Sciatic nerve (tissue), 2 donors: ENCODE measurements around the gene MACROH2A2. TPM values are rescaled to one million over a fixed set of nuclear protein-coding genes. Genes with fewer than 3 reads are reported as not detected.
"Not testable (repeated sequence)": the region's sequence is repeated elsewhere in the genome, so short reads cannot be mapped to it uniquely, and the experiment has no call there.

ENCODE experiments used
- ATAC-seq: fragments of 200-7000 bp; cut with Tn5 transposase; one replicate; pipeline ENCODE4 v1.9.1; 2020; ENCODE audit warnings: mild to moderate bottlenecking, moderate library complexity
- DNase-seq: peaks from one replicate; pipeline ENCODE4 v3.0.0-alpha.2; 2020; ENCODE audit warnings: low spot score
- intact Hi-C: fragments of 100-400 bp; cut with DNase I; formaldehyde crosslinking; loops from one replicate; pipeline ENCODE4 v1.14.2; 2022
- total RNA-seq: library from RNA; stranded (reverse); fragmentation: NEBNext Ultra II Directional; extraction: Animal tissue kit (Norgen Biotek cat#: 25700); gene quantifications from one replicate; pipeline ENCODE4 v1.2.1, GENCODE V29; 2021
- donor health status: DM: no; HTN: no; CAD: no.
- donor health status: DM: no; HTN: no; CAD: no.

MACROH2A2 gene
- total RNA-seq: 6.7 TPM

DNA sequence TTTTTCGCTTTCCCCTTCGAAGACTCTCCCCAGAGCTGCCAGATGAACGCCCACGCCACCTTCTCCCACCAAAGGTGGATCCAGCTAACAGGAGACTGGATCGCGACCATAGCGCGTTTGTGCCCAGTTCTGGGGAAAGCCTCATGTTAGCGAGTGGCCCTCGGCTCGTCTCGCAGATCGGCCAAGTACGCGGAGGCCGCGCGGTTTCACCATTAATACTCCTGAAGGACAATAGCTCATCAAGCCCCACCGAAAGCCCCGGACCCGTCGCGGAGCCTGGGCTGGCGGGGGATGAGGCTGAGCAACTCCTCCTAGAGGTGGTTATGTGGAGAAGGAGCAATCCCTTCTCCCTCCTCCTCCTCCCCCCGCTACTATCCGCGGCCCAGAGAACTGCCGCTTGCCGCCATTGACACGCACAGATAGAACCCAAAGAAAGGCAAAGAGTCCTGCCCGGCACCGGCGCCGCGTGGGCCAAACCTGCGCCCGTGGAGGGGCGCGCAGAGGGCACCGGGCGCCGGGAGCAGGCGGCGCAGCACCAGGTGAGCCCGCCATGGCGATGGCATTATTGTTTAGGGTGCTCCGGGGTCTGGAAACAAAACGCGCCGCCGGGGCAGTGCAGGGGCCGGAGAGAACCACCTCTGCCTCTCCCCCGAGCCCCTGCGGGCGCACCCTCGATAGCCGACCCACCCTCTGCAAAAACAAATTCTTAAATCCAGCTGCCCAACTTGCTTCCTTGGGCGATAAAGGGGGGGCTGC is at the start of gene MACROH2A2:
Gene MACROH2A2, plus strand, starts transcription at position 385 of the 756 bp plus-strand sequence. CDS start 22,813 bp downstream, outside the sequence.
- intact Hi-C loops: no loop called here
- ATAC-seq: peak; percentile 92
- DNase-seq: peak; percentile 73

DNA sequence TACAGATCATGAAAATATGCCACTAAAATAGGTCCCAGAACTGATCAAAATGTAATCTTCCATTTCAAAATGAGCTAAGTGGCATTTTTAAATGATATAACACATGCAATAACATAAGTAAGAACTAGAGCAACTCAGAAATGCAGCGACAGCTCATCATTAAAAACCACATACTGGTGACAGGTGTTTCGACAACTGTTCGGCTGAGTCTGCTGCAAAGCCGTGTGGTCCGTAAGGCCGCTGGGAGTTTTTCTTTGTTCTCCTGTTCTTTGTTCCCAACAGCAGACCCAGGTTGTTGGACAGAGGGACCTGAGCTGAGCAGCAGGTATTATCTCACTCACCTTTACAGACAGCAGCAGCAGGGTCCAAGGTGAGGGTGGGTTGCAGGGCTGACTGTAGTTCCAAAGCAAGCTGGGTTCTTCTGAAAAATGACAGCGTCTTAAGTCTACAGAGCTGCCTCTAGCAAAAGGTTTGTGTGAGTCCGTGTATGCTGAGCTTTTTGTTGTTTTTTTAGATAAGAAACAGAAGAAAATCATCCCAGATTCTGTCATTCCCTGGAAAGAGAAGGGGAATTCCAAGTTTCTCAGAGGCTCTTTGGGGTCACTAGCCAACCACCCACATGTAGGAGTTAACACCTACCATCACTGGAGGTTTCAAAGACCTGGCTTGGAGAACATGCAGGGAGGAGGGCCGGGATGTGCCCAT is 45.4 kb upstream of the MACROH2A2 start:
- DNase-seq (no peak), ATAC-seq (no peak)
- intact Hi-C loops: no loop called here

GRCh38 chr10:70031215-70031614 is 21.4 kb upstream of the MACROH2A2 start:
- ATAC-seq (no peak), DNase-seq (no peak)
- intact Hi-C loops: no loop called here

DNA sequence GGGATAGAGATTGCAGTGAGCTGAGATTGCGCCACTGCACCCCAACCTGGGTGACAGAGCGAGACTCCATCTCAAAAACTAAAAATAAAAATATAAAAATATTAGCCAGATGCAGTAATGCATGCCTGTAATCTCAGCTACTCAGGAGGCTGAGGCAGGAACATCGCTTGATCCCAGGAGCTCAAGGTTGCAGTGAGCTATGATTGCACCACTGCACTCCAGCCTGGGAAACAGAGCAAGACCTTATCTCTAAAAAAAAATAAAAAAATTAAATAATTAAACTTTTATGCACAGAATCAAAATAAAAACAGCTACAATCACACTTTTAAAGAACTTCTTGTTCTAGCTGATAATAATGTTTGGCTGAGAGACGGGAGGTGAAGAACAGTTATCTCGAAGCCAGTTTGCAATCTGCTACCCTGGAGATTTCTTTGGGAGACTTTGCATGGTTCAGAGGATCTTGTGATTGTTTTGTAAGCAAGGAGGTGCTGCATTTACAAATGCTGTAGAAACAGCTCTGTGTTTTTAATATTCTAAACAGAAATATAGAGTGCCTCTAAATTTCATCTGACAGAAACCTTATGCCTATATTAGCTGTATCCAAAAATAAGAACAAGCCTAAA is 19.9 kb upstream of the MACROH2A2 start:
- DNase-seq (no peak), ATAC-seq (no peak)
- intact Hi-C loops: no loop called here

DNA sequence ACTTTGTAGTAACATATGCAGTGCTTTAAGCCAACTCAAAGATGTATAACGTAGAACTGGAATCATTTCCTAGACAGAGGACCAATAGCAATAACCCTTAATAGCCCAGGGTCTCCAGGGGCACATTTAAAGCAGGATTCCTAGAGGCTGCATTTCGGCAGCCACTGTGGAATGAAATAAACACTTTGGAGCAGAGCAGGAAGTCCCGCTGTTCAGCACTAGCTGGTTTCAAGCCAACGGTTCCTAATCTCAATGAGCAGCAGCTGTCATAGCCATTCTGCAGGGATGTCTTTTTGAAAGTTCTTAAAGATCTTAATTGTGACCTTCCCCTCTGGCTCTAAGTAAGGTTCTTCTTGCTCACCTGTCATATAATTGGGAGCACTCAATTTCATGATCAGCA is 18.4 kb upstream of the MACROH2A2 start:
- ATAC-seq (no peak), DNase-seq (no peak)
- intact Hi-C loops: no loop called here

DNA sequence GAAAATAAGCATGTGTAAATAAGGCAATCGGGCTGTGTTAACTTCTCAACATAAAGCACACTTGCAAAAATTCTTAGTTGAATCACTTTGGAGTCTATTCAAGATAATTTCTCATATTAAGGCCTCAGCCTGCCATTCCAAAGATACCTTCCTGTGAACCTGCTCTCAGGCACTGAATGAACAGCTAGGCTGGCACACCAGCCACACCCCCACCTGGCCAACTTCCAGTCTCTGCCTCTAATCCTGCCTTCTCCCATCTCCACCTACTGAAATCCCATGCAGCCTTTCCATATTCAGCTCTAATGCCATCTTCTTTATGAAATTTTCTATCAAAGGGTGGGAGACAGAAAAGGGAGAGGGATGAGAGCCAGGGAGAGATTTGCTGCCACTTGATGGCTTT is 17.1 kb upstream of the MACROH2A2 start:
- no peak for DNase-seq
- ATAC-seq: no peak
- intact Hi-C loops: no loop called here

GRCh38 chr10:70038923-70039322 is 13.7 kb upstream of the MACROH2A2 start:
- ATAC-seq: no peak
- intact Hi-C loops: no loop called here
- no peak for DNase-seq

DNA sequence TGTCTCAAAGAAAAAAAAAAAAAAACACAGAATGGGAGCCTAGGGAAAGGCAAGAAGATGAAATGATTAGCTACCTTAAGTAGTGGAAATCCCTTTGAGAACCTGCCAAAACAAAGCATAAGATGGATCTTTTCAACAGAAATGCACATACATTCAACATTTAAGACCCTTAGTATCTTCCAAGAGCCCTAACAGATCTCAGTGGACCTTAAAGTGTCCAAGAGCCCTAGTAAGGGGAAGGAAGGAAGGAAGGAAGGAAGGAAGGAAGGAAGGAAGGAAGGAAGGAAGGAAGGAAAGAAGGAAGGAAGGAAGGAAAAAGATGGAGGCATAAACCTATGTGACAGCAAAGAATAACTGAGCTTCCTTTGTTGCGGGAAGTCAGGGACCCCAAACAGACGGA is 11.6 kb upstream of the MACROH2A2 start:
- intact Hi-C loops: no loop called here
- DNase-seq (no peak), ATAC-seq (no peak)

DNA sequence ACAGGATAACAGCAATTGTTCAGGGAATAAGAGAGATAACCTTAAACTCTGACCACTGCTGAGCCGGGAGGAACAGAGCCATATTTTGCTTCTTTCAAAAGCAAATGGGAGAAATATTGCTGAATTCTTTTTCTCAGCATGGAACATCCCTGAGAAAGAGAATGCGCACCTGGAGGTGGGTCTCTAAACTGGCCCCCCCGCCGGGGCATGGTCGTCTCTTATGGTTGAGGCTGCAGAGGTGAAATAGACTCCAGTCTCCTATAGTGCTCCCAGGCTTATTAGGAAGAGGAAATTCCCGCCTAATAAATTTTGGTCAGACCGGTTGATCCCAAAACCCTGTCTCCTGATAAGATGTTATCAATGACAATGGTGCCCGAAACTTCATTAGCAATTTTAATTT is 10.9 kb upstream of the MACROH2A2 start:
- ATAC-seq, intact Hi-C loops, DNase-seq: not testable (repeated sequence)

DNA sequence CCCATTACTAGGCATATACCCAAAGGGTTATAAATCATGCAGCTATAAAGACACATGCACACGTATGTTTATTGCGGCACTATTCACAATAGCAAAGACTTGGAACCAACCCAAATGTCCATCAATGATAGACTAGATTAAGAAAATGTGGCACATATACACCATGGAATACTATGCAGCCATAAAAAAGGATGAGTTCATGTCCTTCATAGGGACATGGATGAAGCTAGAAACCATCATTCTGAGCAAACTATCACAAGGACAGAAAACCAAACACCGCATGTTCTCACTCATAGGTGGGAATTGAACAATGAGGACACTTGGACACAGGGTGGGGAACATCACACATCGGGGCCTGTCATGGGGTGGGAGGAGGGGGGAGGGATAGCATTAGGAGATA is 5.6 kb upstream of the MACROH2A2 start:
- ATAC-seq, intact Hi-C loops, DNase-seq: not testable (repeated sequence)

DNA sequence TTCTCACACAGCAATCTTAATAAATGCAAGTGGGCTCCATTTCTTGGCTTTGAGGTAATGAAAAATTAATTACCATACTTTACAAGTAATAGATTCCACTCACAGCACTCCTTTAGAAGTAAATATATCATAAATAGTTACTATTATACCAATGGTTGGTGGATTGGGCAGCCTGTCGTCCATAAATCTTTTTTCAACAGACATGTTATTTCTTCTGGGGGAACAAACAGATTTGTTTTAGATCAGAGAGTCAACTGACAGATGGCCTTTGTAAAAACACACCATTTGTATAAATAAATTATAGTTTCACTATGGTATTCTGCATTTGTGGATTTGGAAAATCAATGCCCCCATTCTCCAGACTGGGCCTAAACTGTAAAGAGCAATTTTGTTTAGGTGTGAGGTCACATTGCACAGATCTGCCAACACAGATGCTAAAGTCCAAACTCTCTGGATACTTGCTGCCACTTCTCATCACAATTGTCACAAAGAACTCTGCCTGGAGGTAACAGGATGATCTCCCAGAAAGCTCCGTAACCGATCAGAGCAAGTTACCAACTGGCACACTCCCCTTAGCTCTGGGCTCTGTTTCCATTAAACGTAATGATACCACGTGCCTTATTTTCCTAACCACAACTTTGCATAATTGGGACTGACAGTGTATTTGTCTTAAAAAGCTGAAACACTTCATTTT is 4.5 kb upstream of the MACROH2A2 start:
- intact Hi-C loops: no loop called here
- DNase-seq (no peak), ATAC-seq (no peak)

DNA sequence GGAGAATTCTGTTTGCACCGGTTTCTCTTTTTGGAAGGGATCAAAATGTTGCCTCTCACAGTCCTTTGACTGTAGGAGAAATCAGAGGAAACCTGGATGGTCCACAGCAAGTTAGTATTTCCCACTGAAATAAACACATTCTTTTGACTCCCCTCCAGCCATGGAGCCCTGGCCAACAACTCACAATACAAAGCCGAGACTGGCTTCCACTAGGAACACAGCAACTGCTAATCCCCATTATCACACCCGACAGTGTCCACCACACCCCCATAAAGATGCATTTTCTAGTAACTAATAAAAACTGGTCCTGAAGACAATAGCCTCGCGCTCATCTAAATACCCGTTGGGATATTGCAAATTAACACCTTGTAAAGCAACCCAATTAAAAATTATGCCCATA is 798 bp upstream of the MACROH2A2 start:
- no peak for ATAC-seq
- intact Hi-C loops: no loop called here
- no peak for DNase-seq

GRCh38 chr10:70053218-70053840 is 683 bp downstream of the MACROH2A2 start:
- intact Hi-C loops: no loop called here
- peak; percentile 36 for ATAC-seq
- DNase-seq: peak; percentile 59

DNA sequence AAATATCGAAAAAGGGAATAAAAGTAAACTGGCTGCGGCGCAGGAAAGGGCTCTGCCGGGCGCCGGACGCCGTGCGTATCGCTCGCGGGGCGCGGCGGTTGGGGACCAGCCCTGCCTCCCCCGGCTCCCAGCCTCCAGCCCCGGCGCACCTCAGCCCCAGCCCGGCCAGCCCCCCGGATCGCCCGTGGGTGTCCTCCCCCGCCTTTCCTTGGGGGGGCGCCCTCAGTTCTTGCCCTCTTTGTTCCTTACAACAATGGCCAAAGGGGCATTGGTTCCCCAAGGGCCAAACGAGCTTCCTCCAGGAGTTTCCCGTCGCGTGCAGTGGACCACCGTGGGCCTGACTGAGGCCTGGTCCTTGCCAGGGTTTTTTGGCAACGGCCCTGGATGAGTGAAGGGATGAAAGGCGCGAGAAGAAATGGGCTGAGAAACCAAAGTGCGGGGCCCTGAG is 1.2 kb downstream of the MACROH2A2 start:
- no peak for DNase-seq
- no peak for ATAC-seq
- intact Hi-C loops: no loop called here

GRCh38 chr10:70054902-70055301 is 2.3 kb downstream of the MACROH2A2 start:
- DNase-seq (no peak), ATAC-seq (no peak)
- intact Hi-C loops: no loop called here

DNA sequence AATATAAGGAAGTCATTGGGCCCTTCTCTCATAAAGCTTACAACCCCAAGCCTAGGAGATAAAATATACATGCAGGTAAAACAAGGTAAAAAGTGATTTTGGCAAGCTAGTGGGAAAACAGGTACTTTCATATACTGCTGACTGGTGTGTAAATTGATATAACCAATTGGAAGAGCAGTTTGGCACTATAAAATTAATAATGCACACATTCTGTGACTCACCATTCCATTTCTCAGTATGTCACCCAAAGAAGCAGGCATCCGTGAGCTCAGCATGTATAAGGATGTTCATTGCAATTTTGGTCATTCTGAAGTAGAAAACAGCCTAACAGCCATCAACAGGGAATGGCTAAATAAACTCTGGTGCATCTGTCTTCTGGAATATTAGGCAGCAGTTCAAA is 2.9 kb downstream of the MACROH2A2 start:
- intact Hi-C loops: no loop called here
- no peak for ATAC-seq

GRCh38 chr10:70057306-70057705 is 4.7 kb downstream of the MACROH2A2 start:
- ATAC-seq: no peak
- DNase-seq: no peak
- intact Hi-C loops: no loop called here

More for the DNA sequence above, 2.9 kb downstream of the MACROH2A2 start:
- no peak for DNase-seq

GRCh38 chr10:70060389-70060788 is 7.7 kb downstream of the MACROH2A2 start:
- intact Hi-C loops: no loop called here
- ATAC-seq: no peak
- DNase-seq: no peak
